Thyroid gland (tissue), 4 donors: ENCODE results near the gene PPP5C.

Experiments
- POLR2A ChIP-seq, 2 donors: fragments of 450-650 bp; IDR thresholded peaks; one replicate each; pipeline ENCODE4 v1.6.1; 2017; ENCODE audit warnings: antibody characterized with exemption in 2 of 2, mild to moderate bottlenecking in 2 of 2, moderate library complexity in 1 of 2
- TF ChIP-seq, protein P1 (sequence below), 6 experiments: fragments of 200-600 bp in 3 of 6; fragments of 450-650 bp in 3 of 6; sonication (generic) in 3 of 6; IDR thresholded peaks; one replicate each; pipeline ENCODE4 v1.5.1; 2016 to 2019; ENCODE audit warnings: antibody characterized with exemption in 6 of 6, mild to moderate bottlenecking in 2 of 6, inconsistent platforms in 1 of 6, moderate library complexity in 1 of 6

DNA sequence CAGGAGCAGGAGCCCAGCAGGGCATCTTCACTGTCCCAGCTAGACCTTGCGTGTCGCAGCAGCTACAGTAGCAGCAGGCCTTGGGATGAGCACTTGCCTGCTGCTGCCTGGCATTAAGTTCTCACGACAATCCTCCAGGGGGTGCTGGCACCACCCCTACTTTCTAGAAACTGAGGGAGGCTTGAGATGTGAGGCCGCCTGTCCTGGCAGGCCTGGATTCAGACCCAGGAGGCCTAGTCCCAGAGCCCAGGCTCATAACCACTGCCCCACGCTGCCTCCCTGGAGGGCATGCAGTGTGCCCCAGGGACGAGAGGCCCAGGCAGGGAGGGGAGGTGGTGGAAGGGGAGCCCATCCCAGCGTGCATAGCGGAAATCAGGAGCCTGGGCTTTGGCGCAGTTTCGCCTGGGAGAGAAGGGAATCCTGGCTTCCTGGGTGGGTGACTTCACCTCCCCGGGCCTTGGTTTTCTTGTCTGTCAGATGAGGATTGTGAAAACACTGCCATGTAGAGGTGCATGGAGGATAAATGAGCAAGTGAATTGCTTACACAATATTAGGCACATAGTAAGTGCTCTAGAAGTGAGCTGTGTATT, 26.1 kb downstream of the PPP5C start:
- TF ChIP-seq, protein P1, sequence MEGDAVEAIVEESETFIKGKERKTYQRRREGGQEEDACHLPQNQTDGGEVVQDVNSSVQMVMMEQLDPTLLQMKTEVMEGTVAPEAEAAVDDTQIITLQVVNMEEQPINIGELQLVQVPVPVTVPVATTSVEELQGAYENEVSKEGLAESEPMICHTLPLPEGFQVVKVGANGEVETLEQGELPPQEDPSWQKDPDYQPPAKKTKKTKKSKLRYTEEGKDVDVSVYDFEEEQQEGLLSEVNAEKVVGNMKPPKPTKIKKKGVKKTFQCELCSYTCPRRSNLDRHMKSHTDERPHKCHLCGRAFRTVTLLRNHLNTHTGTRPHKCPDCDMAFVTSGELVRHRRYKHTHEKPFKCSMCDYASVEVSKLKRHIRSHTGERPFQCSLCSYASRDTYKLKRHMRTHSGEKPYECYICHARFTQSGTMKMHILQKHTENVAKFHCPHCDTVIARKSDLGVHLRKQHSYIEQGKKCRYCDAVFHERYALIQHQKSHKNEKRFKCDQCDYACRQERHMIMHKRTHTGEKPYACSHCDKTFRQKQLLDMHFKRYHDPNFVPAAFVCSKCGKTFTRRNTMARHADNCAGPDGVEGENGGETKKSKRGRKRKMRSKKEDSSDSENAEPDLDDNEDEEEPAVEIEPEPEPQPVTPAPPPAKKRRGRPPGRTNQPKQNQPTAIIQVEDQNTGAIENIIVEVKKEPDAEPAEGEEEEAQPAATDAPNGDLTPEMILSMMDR (IDR thresholded peaks at IDR 0.05) = no peak
- TF ChIP-seq POLR2A (IDR thresholded peaks at IDR 0.05) = no peak
